ENCODE results near the gene SPRR2D.

Gene SPRR2D

DNA sequence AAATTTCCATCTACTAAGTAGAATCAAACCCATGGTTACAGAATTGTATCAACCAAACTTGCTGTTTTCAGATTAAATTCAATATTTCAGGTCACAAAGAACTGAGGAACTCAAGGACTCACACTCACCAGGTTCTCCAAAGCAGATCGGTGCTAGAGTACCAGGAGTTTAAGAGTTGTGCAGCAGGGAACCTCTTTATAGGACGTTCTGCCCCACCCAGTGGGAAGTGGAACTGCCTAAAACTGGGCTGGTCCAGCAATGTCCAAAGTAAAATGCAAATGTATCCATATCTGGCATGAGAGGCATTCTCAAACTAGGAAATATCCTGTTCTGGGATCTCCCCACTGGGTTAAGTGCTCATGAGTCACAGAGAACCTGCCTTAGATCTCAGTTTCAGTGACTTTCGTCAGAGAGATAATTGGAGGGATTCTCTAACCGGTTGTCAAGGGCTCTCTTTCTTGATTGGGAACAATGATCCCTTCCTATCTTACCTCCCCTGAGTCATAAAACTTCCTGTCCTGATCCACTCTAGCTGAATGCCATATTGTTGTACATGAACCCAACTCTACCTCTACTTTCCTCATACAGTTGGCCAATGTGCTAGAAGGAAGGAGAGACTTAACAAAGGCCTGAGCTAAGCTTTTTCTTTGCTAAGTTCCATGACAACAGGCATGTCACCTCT is at the start of gene SPRR2D:
Gene SPRR2D (minus strand): TSS at position 171 of the 682 bp plus-strand sequence. CDS start 774 bp downstream, outside the sequence.
- in situ Hi-C loops (cut with HindIII; ENCODE audit: low pct_ligation_motif_present, low sequenced_read_pairs): no loop called here
- Histone ChIP-seq H3K4me3 (ENCODE audit: low read depth, low read length) (no peak within 1 kb of the TSS), H3K27me3 (replicated peaks) (no peaks in the 10 kb centered on the region), H3K36me3 (replicated peaks) (no peaks in the 10 kb centered on the region), H3K27ac (no peak within 1 kb of the TSS)
- no peak for TF ChIP-seq CTCF (IDR thresholded peaks at IDR 0.05; ENCODE audit: low read depth, low read length, missing control alignments)
- no peak for DNase-seq

GRCh38 chr1:153087652-153088051 is 46.7 kb upstream of the SPRR2D start:
- no peak overlapping the region for H3K4me3 ChIP-seq (ENCODE audit: low read depth, low read length)
- no peaks in the 10 kb centered on the region for H3K27me3 ChIP-seq (replicated peaks)
- in situ Hi-C loops (cut with HindIII; ENCODE audit: low pct_ligation_motif_present, low sequenced_read_pairs): no loop called here
- no peak for TF ChIP-seq CTCF (IDR thresholded peaks at IDR 0.05; ENCODE audit: low read depth, low read length, missing control alignments)
- H3K36me3 ChIP-seq (replicated peaks): no peaks in the 10 kb centered on the region
- no peak overlapping the region for H3K27ac ChIP-seq
- no peak for DNase-seq

DNA sequence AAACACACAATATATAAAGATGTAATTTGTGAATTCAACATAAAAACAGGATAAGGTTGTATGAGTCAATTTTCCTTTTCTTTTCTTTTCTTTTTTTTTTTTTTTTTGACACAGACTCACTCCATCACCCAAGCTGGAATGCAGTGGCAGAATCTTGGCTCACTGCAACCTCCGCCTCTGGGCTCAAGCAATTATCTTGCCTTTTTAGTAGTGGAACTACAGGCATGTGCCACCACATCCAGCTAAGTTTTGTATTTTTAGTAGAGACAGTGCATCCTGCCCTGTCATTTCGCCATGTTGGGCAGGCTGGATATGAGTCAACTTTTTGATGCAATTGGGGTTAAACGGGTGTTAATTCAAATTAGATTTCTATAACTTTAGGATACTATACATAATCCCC is 40.8 kb upstream of the SPRR2D start:
- H3K27me3 ChIP-seq (replicated peaks): no peaks in the 10 kb centered on the region
- H3K27ac ChIP-seq: no peak overlapping the region
- H3K36me3 ChIP-seq (replicated peaks): no peaks in the 10 kb centered on the region
- TF ChIP-seq CTCF (IDR thresholded peaks at IDR 0.05; ENCODE audit: low read depth, low read length, missing control alignments): no peak
- in situ Hi-C loops (cut with HindIII; ENCODE audit: low pct_ligation_motif_present, low sequenced_read_pairs): no loop called here
- DNase-seq: no peak
- no peak overlapping the region for H3K4me3 ChIP-seq (ENCODE audit: low read depth, low read length)

GRCh38 chr1:153072806-153073726 is 32.1 kb upstream of the SPRR2D start:
- no peak for TF ChIP-seq CTCF (IDR thresholded peaks at IDR 0.05; ENCODE audit: low read depth, low read length, missing control alignments)
- Histone ChIP-seq H3K27me3 (replicated peaks) (no peaks in the 10 kb centered on the region), H3K4me3 (ENCODE audit: low read depth, low read length) (no peak overlapping the region), H3K36me3 (replicated peaks) (no peaks in the 10 kb centered on the region), H3K27ac (no peak overlapping the region)
- in situ Hi-C loops (cut with HindIII; ENCODE audit: low pct_ligation_motif_present, low sequenced_read_pairs): no loop called here
- no peak for DNase-seq

DNA sequence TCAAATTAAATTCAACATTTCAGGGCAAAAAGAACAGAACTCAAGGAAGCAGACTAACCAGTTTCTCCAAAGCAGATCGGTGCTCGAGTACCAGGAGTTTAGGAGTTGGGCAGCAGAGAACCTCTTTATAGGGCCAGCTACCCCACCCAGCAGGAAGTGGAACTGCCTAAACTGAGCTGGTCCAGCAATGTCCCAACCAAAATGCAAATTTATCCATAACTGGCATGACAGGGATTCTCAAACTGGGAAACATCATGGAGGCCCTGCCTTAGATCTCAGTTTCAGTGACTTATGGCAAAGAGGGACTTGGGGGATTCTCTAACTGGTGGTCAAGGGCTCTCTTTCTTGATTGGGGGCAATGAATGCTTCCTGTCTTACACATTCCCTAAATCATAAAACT is 30.6 kb upstream of the SPRR2D start, which contains the start of gene SPRR2B:
Gene SPRR2B (minus strand): TSS at position 101 of the 400 bp plus-strand sequence. CDS start 772 bp downstream, outside the sequence.
- H3K36me3 ChIP-seq (replicated peaks): no peaks in the 10 kb centered on the region
- no peak for DNase-seq
- TF ChIP-seq CTCF (IDR thresholded peaks at IDR 0.05; ENCODE audit: low read depth, low read length, missing control alignments): no peak
- no peak within 1 kb of the TSS for H3K27ac ChIP-seq
- in situ Hi-C loops (cut with HindIII; ENCODE audit: low pct_ligation_motif_present, low sequenced_read_pairs): no loop called here
- no peak within 1 kb of the TSS for H3K4me3 ChIP-seq (ENCODE audit: low read depth, low read length)
- H3K27me3 ChIP-seq (replicated peaks): no peaks in the 10 kb centered on the region

Data from brain microvascular endothelial cell (primary cell).